Stimulated activated naive CD8-positive, alpha-beta T cell treated with anti-CD3 and anti-CD28 coated beads, Interleukin-15, Interleukin-2, amounts not matched to agents 100 ng/mL and 50 ng/mL, for 24 hours (primary cell): ENCODE measurements around the gene OTX2.
A peak's percentile ranks its signal among the peaks of the same experiment; 100 is the strongest.

Experiments used
- H3K27ac Mint-ChIP-seq: one replicate; pipeline ENCODE4 v1.8.0; 2021; ENCODE audit warnings: mild to moderate bottlenecking, mixed read lengths
- H3K27me3 Mint-ChIP-seq: one replicate; pipeline ENCODE4 v1.8.0; 2021; ENCODE audit warnings: mixed read lengths
- H3K36me3 Mint-ChIP-seq: one replicate; pipeline ENCODE4 v1.8.0; 2021; ENCODE audit warnings: low read depth, mixed read lengths
- H3K4me1 Mint-ChIP-seq: one replicate; pipeline ENCODE4 v1.8.0; 2021; ENCODE audit warnings: low read depth, mixed read lengths
- H3K4me3 Mint-ChIP-seq: one replicate; pipeline ENCODE4 v1.8.0; 2021; ENCODE audit warnings: mild to moderate bottlenecking, mixed read lengths
- H3K9me3 Mint-ChIP-seq: one replicate; pipeline ENCODE4 v1.8.0; 2021; ENCODE audit warnings: mixed read lengths

OTX2 gene

DNA sequence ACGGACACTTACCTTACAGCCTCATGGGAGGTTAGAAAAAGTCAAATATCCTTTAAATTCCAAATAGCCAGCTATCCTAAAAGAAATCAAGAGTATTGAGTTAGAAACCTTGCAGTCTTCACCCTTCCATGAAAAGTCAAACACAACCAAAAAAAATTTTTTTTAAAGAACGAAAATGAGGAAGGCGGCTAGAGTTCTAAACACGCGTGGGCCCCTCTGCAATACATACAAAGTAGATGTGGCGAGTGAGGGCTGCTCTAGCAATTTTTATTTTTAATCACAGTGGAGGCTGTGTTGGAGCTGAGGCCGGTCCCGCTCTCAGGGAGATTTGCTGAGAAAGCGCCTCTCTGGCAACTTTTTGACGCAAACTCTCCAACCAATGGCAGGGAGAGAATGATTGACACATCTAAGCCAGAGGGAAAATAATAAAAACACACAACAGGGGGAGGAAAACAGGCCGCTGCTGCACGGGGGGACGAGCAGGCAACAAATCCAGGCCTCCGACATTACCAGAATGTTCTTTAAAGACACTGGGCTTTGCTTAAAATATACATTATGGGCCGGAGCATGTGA, at the start of gene OTX2:
Gene OTX2 (minus strand): TSS at position 333 of the 573 bp plus-strand sequence. CDS start 5,023 bp downstream, outside the sequence.
- H3K4me3 Mint-ChIP-seq: peak within 1 kb of the TSS; percentile 48

DNA sequence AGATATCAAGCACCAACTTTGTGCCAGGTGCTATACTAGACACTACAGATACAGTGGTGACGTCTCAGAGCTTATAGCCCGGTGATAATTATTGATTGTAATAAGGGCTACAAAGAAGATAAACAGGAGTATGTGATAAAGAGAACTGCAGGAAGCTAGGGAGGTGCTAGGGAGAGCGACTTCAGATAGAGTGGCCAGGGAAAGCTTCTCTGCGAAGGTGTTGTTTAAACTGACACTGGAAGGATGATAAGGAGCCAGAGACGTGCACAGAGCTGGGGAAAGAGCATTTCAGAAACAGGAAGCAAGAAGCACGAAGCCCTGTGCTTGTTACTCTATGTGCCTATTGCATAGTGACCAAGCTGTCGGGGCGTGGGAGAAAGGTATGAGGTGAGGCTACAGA, 48.1 kb upstream of the OTX2 start:
- H3K27me3 Mint-ChIP-seq: peaks cover 41% of the 10 kb centered on the region

More for the DNA sequence above, at the start of gene OTX2:
- Mint-ChIP-seq H3K27ac (peak within 1 kb of the TSS; percentile 66), H3K27me3 (peaks cover 86% of the 10 kb centered on the region), H3K9me3 (peaks cover 5% of the 10 kb centered on the region), H3K4me1 (peaks cover 31% of the 10 kb centered on the region), H3K36me3 (peaks cover 11% of the 10 kb centered on the region)

DNA sequence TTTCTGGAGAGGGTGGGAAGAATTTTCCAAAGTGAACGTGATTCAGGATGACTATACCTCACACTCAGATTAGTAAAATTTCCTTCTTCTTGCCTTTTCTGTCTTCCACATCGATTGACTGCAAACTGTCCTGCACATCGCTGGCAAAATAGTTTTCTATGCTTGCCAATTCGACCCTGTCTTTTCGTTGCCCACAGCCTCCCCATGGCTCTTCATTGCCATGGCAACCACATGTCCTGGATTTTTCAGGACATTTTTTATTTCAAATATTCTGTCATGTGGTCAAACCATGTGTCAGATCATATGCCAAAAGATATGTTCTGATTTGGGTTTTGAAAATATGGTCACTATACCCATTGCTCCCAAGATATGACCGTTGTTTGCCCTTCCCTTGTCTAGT, 46.9 kb upstream of the OTX2 start:
- Mint-ChIP-seq H3K36me3 (no peaks in the 10 kb centered on the region), H3K27ac (no peak overlapping the region), H3K27me3 (peaks cover 39% of the 10 kb centered on the region), H3K4me3 (no peak overlapping the region), H3K4me1 (no peaks in the 10 kb centered on the region), H3K9me3 (no peaks in the 10 kb centered on the region)

More for the DNA sequence above, 48.1 kb upstream of the OTX2 start:
- no peaks in the 10 kb centered on the region for H3K36me3 Mint-ChIP-seq
- no peaks in the 10 kb centered on the region for H3K4me1 Mint-ChIP-seq
- H3K27ac Mint-ChIP-seq: no peak overlapping the region
- H3K9me3 Mint-ChIP-seq: no peaks in the 10 kb centered on the region
- no peak overlapping the region for H3K4me3 Mint-ChIP-seq

DNA sequence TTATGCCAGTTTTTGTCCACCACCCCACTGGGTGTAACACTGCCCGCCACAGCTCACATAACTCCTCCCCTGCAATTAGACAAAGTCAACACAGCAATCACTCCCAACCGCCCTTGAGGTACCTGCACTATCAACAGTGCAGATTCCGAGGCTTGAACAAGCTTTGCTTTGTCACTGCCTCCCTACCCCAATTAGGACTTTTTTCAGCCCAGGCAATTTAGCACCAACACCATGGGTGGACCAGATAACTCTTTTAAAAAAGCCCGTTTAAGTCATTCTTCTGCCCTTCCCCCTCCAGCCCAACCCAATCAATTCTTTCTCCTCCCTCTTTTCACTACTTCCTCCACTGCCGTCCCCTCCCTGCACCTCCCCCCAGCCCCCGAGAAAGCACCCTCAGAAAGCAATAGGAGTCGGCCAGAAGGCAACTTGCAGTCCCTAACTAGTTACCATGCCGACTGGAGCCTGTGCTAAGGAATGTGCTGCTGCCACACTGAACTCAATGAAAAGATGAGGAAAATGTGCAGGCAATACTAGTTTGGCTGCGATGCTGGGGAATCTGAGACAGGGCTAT, 45.7 kb upstream of the OTX2 start:
- peaks cover 43% of the 10 kb centered on the region for H3K27me3 Mint-ChIP-seq
- H3K4me3 Mint-ChIP-seq: no peak overlapping the region
- H3K36me3 Mint-ChIP-seq: no peaks in the 10 kb centered on the region

DNA sequence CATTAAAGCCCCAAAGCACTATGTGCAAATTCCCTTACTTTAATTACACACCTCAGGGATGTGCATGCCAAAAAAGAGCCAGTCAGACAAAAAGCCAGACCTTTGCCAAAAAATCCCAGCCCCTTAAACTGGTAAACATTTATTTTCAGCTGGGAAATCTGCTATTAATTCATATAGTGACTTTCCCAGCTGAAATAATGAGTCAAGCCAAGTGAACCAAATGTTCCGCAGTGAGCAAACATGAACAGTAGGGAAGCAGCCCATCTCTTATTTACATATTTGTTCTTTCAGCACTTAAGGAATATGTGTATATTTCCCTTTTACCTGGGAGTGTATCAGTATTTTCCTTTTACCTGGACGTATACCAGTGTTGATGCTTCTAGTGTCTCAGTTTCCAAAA, 44.0 kb upstream of the OTX2 start:
- Mint-ChIP-seq H3K9me3 (no peaks in the 10 kb centered on the region), H3K27ac (no peak overlapping the region), H3K4me3 (no peak overlapping the region), H3K36me3 (no peaks in the 10 kb centered on the region), H3K4me1 (no peaks in the 10 kb centered on the region), H3K27me3 (peaks cover 41% of the 10 kb centered on the region)

More for the DNA sequence above, 45.7 kb upstream of the OTX2 start:
- Mint-ChIP-seq H3K27ac (no peak overlapping the region), H3K9me3 (no peaks in the 10 kb centered on the region), H3K4me1 (no peaks in the 10 kb centered on the region)

DNA sequence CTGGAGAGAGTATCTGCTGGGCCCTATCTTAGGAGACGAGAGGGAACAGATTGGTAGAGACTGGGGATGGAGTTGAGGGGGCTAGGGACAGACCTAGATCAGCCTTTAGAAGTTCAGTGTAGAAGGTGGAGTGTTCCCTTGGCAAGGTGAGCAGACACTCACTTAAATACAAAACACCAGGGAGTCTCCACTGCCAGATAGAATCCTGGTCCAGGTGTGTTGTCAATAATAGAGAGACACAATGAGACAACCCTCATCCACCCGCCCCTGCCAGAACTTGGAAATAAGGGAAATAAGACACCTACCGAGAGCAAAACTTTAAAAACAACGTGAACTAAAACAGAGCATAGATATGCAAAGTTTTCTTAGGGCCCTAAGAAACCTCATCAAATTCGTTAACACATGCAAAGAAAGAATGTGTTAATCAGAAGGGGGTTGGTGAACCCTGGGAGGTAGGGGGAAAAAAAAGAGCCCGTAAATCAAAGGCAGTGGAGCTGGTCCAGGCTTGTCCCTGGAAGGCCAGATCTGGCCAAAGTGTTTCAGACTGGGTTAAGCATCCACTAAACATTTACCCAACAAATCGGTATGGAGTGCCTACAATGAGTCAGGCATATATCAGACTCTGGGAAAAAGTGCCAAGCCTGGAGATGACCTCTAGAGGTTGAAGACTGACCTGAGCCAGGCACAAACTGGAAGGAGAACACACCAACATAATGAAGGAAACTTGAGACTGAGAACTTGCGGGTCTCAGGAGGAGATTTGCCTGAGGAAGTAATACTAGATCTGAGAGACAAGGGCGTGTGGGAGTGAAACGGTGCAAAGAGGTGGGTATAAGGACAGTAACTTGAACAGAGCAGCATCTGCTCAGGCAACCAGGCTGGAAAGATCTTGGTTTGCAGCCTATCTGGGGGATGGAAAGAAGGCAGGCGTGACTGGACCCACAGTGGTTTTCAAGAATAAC, 37.0 kb upstream of the OTX2 start:
- Mint-ChIP-seq H3K27ac (peak overlapping the region; percentile 4), H3K4me3 (no peak overlapping the region), H3K4me1 (no peaks in the 10 kb centered on the region), H3K36me3 (no peaks in the 10 kb centered on the region), H3K9me3 (peaks cover 3% of the 10 kb centered on the region), H3K27me3 (peaks cover 52% of the 10 kb centered on the region)

- H3K4me1 Mint-ChIP-seq: no peaks in the 10 kb centered on the region
- no peak overlapping the region for H3K27ac Mint-ChIP-seq
- peaks cover 53% of the 10 kb centered on the region for H3K27me3 Mint-ChIP-seq
- H3K36me3 Mint-ChIP-seq: no peaks in the 10 kb centered on the region
- H3K4me3 Mint-ChIP-seq: no peak overlapping the region
- peaks cover 3% of the 10 kb centered on the region for H3K9me3 Mint-ChIP-seq
These were observed 34.2 kb upstream of the OTX2 start for GRCh38 chr14:56844406-56845002.

- H3K9me3 Mint-ChIP-seq: peaks cover 3% of the 10 kb centered on the region
- H3K27me3 Mint-ChIP-seq: peaks cover 35% of the 10 kb centered on the region
- H3K4me3 Mint-ChIP-seq: no peak overlapping the region
- H3K4me1 Mint-ChIP-seq: no peaks in the 10 kb centered on the region
- H3K36me3 Mint-ChIP-seq: no peaks in the 10 kb centered on the region
- H3K27ac Mint-ChIP-seq: no peak overlapping the region
These were observed 31.3 kb upstream of the OTX2 start for GRCh38 chr14:56841611-56842010.

DNA sequence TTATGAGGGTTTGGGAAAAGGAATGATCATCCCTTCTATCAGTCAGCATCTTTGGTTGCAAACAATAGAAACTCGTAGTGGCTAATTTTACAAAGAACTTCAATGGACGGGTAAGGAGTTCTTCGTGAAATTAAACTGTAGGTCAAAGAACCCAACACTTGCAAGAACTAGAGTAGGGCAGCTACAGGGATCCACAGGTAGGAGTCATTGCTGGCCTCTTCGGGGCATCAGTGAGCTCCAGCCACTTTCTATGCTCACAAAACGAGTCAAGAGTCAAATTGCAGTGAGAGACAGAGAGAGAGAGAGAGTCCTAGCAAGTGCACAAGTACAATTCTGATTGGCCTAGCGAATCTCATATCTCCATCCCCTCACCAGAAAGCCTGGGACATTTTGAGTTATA, 29.9 kb upstream of the OTX2 start:
- Mint-ChIP-seq H3K9me3 (peaks cover 3% of the 10 kb centered on the region), H3K36me3 (no peaks in the 10 kb centered on the region), H3K27ac (no peak overlapping the region), H3K4me1 (no peaks in the 10 kb centered on the region), H3K27me3 (peaks cover 27% of the 10 kb centered on the region), H3K4me3 (no peak overlapping the region)

- Mint-ChIP-seq H3K4me1 (no peaks in the 10 kb centered on the region), H3K27me3 (peaks cover 8% of the 10 kb centered on the region), H3K36me3 (no peaks in the 10 kb centered on the region), H3K4me3 (no peak overlapping the region), H3K27ac (no peak overlapping the region), H3K9me3 (no peaks in the 10 kb centered on the region)
These were observed 18.9 kb upstream of the OTX2 start for GRCh38 chr14:56829151-56829550.

GRCh38 chr14:56826214-56826613, 15.9 kb upstream of the OTX2 start:
- no peaks in the 10 kb centered on the region for H3K9me3 Mint-ChIP-seq
- H3K4me3 Mint-ChIP-seq: no peak overlapping the region
- no peak overlapping the region for H3K27ac Mint-ChIP-seq
- H3K27me3 Mint-ChIP-seq: peaks cover 23% of the 10 kb centered on the region
- no peaks in the 10 kb centered on the region for H3K36me3 Mint-ChIP-seq
- H3K4me1 Mint-ChIP-seq: no peaks in the 10 kb centered on the region

GRCh38 chr14:56821805-56822610, 11.7 kb upstream of the OTX2 start:
- Mint-ChIP-seq H3K9me3 (no peaks in the 10 kb centered on the region), H3K36me3 (no peaks in the 10 kb centered on the region), H3K27ac (no peak overlapping the region), H3K4me3 (no peak overlapping the region), H3K4me1 (no peaks in the 10 kb centered on the region), H3K27me3 (peaks cover 50% of the 10 kb centered on the region)

DNA sequence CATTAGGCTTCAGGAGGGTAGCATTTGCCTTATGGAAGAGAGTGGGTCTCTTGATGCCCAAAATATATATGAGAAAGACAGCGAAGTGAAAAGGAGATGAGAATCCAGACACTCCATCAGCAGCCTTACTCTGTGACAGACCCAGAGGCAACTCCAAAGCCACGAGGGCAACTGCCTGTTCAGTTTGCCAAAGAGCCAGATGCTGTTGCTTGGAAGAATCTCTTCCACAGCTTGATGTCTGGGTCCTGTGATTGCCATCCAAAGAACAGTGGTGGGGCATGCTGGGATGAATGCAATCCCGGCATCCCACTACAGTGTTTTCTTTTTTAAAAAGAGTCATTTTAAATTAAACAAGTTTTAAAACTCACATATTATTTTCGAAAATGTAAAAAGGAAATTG, 10.9 kb upstream of the OTX2 start:
- Mint-ChIP-seq H3K4me1 (no peaks in the 10 kb centered on the region), H3K4me3 (no peak overlapping the region), H3K9me3 (no peaks in the 10 kb centered on the region), H3K36me3 (no peaks in the 10 kb centered on the region), H3K27me3 (peaks cover 57% of the 10 kb centered on the region), H3K27ac (no peak overlapping the region)

GRCh38 chr14:56817396-56817921, 7.2 kb upstream of the OTX2 start:
- H3K36me3 Mint-ChIP-seq: no peaks in the 10 kb centered on the region
- no peak overlapping the region for H3K27ac Mint-ChIP-seq
- no peak overlapping the region for H3K4me3 Mint-ChIP-seq
- no peaks in the 10 kb centered on the region for H3K4me1 Mint-ChIP-seq
- no peaks in the 10 kb centered on the region for H3K9me3 Mint-ChIP-seq
- H3K27me3 Mint-ChIP-seq: peaks cover 87% of the 10 kb centered on the region
